Measurements from ENCODE around the gene EP400.

DNA sequence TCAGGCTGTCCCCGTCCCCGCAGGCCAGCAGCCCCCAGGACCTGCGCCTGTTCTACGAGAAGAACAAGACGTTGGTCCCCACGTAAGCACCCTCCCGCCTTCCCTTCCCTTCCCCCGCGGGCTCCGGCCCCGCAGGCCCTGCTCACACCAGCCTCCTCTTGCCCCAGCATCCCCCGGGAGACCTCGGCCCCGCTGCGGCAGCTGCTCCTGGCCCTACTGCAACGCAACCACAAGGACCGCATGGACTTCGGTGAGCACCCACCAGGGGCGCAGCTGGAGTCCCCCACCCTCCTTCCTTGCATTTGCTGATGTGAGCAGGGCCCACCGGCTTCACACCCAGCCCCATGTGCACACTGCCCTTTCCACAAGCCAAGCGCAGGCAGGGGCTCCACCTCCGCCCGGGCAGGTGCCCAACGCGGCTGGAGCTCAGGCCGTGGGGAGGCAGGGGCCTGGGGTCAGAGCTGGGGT, 40.0 kb upstream of the EP400 start:
- TF ChIP-seq POLR2A (IDR thresholded peaks at IDR 0.05; ENCODE audit: extremely low read depth, insufficient read length) = no peak
- TF ChIP-seq, protein P1, sequence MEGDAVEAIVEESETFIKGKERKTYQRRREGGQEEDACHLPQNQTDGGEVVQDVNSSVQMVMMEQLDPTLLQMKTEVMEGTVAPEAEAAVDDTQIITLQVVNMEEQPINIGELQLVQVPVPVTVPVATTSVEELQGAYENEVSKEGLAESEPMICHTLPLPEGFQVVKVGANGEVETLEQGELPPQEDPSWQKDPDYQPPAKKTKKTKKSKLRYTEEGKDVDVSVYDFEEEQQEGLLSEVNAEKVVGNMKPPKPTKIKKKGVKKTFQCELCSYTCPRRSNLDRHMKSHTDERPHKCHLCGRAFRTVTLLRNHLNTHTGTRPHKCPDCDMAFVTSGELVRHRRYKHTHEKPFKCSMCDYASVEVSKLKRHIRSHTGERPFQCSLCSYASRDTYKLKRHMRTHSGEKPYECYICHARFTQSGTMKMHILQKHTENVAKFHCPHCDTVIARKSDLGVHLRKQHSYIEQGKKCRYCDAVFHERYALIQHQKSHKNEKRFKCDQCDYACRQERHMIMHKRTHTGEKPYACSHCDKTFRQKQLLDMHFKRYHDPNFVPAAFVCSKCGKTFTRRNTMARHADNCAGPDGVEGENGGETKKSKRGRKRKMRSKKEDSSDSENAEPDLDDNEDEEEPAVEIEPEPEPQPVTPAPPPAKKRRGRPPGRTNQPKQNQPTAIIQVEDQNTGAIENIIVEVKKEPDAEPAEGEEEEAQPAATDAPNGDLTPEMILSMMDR (IDR thresholded peaks at IDR 0.05; ENCODE audit: low read depth, low read length) = no peak

Measured in NB4 (cell line).